HG02885 (cell line): ENCODE measurements around the gene RFX2.
"Not testable (repeated sequence)": the region's sequence is repeated elsewhere in the genome, so short reads cannot be mapped to it uniquely, and the experiment has no call there.

Experiments used
- ATAC-seq: cut with Tn5 transposase; IDR thresholded peaks from one replicate; pipeline ENCODE4 v1.9.1; 2021; ENCODE audit warnings: mild to moderate bottlenecking; ENCODE audit not compliant: unreplicated experiment, poor library complexity

RFX2 gene

GRCh38 chr19:6020166-6020882 lies 90.0 kb downstream of the RFX2 start:
- ATAC-seq = no peak

DNA sequence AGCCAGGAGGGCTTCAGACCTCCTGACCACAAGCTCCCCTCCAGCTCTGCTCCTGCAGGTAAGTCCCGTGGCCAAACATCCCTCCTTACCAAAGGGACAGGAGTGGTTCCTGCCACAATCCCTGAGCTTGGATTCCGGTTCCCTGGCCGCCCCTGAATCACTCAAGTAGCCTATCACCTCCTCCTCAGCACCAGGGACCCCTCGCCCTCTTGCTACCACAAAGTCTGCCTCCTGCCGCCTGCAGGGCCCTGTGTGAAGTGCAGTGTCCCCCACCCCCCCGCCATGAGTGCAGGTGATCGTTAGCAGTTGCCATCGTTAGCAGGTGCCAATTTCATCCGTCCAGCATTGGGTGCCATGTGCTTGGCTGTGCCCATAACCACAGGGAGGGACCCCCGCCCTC lies 91.5 kb downstream of the RFX2 start:
- no peak for ATAC-seq

- no peak for ATAC-seq
Measured at GRCh38 chr19:6017576-6017975, 92.7 kb downstream of the RFX2 start.

GRCh38 chr19:6015841-6016545 lies 94.3 kb downstream of the RFX2 start:
- ATAC-seq = no peak

GRCh38 chr19:6014551-6015135 lies 95.7 kb downstream of the RFX2 start:
- no peak for ATAC-seq

DNA sequence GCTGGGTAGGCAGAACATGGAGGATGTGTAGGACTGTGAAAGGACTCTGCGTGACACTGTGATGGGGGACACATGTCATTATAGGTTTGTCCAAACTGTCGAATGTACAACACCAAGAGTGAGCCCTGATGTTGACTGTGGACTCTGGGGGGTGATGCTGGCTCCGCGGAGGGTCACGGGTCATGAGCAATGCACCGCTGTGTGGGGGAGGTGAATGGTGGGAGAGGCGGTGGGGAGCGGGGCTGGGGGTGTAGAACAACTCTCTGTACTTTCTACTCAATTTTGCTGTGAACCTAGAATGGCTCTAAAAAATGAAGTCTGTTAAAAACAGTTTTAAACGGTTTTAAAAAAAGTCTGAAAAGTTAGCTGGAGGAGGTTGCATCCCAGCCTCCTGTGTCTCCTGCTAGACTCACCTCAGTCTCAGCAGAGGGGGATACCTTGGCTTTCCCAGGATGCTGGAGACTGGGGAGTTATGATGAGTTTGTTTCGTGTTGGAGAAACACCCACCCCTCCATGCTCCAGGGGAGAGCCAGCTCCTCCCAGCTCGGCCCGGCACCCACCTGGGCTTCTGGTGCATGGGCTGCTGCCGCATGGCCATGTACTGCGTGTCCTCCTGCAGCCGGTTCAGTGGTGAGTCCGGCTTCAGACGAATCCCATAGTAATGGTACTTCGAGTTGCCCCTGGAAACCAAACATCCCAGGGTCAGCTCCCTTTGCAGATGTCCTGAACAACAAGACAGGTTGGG lies 97.7 kb downstream of the RFX2 start:
- no peak for ATAC-seq

GRCh38 chr19:6011794-6012193 lies 98.5 kb downstream of the RFX2 start:
- ATAC-seq = no peak

GRCh38 chr19:6011206-6011605 lies 99.1 kb downstream of the RFX2 start:
- no peak for ATAC-seq

- ATAC-seq = no peak
Measured at GRCh38 chr19:6010107-6010506, 100.2 kb downstream of the RFX2 start.

GRCh38 chr19:6007866-6008265 lies 102.4 kb downstream of the RFX2 start:
- no peak for ATAC-seq

GRCh38 chr19:6006896-6007295 lies 103.4 kb downstream of the RFX2 start:
- no peak for ATAC-seq

DNA sequence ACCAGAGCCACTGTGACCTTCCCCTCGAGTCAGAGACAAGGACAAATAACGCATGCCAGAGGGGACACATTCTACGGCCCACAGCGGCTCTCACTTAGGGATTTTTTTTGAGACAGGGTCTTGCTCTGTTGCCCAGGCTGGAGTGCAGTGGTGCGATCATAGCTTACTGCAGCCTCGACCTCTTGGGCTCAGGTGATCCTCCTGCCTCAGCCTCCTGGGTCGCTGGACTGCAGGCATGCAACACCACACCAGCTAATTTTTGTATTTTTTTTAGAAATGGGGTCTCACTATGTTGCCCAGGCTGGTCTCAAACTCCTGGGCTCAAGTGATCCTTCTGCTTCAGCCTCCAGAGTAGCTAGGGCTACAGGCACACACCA lies 104.2 kb downstream of the RFX2 start:
- not testable (repeated sequence) for ATAC-seq

GRCh38 chr19:6005321-6006069 lies 104.8 kb downstream of the RFX2 start:
- ATAC-seq = no peak

- ATAC-seq = no peak
Measured at GRCh38 chr19:6003976-6004375, 106.3 kb downstream of the RFX2 start.

GRCh38 chr19:6002591-6002990 lies 107.7 kb downstream of the RFX2 start:
- ATAC-seq = no peak

- ATAC-seq = no peak
Measured at GRCh38 chr19:6000228-6000847, 110.0 kb downstream of the RFX2 start.

DNA sequence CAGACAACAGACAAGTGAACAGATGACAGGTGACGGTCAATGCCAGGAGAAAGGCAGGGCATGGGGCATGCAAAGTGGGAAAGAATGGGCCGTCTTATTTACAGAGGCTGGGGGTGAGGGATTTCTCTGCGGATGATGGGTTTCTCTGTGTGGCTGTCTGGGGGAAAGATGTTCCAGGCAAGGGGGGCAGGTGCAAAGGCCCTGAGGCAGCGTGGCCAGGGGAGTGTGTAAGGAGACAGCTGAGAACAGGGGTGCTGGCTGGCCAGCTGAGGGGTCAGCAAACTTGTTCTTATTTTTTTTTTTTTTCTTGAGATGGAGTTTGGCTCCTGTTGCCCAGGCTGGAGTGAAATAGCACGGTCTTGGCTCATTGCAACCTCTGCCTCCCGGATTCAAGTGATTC lies 110.6 kb downstream of the RFX2 start:
- no peak for ATAC-seq

GRCh38 chr19:5997371-5997770 lies 112.9 kb downstream of the RFX2 start:
- ATAC-seq = no peak

DNA sequence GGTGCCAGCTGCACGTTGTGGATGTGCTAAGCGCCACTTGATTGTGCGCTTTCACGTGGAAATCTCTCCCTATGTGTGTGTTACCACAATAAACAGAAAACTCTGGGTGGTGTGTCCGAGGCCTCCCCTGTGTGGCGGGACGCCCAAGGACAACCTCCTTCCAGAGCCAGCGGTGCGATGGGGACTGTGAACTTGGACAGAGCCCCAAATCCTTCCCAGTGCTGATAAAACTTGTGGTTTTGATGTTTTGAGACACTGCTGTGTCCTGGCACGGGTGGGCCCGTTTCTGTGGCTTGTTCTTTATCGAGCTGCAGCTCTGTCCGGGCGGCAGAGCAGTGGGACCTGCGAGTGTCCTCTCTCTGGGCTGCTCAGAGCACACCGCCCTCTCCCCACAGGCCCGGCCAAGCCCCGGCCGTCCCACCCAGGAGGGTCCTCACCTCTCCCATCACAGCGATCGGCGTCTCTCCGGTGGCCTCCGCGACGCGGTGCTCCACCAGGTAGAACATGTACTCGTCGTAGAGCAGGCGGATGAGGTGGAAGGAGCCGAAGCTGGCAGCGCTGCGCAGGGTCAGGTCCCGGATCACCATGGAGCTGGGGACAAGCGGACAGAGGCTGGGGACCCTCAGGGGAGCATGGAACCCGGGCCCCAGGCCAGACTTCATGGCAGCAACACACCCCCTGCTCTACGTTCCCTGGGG lies 113.5 kb downstream of the RFX2 start:
- ATAC-seq = no peak
